HG03025 (cell line): ENCODE results near the gene RICTOR.

ENCODE experiments used
- ATAC-seq: cut with Tn5 transposase; IDR thresholded peaks from one replicate; pipeline ENCODE4 v1.9.1; 2021; ENCODE audit warnings: mild to moderate bottlenecking, moderate library complexity; ENCODE audit not compliant: unreplicated experiment, low FRiP score

The RICTOR gene

GRCh38 chr5:38948501-38948900 is 125.7 kb downstream of the RICTOR start:
- no peak for ATAC-seq

- ATAC-seq = no peak
Observed at GRCh38 chr5:38944282-38944681, 129.9 kb downstream of the RICTOR start.

GRCh38 chr5:38941912-38942311 is 132.3 kb downstream of the RICTOR start:
- no peak for ATAC-seq

GRCh38 chr5:38940230-38940858 is 133.9 kb downstream of the RICTOR start:
- no peak for ATAC-seq

GRCh38 chr5:38938973-38939372 is 135.2 kb downstream of the RICTOR start:
- no peak for ATAC-seq

GRCh38 chr5:38938424-38938823 is 135.8 kb downstream of the RICTOR start:
- no peak for ATAC-seq

GRCh38 chr5:38936269-38936668 is 137.9 kb downstream of the RICTOR start:
- ATAC-seq = no peak

GRCh38 chr5:38935437-38935836 is 138.8 kb downstream of the RICTOR start:
- no peak for ATAC-seq

- ATAC-seq = no peak
Observed at GRCh38 chr5:38932854-38933408, 141.3 kb downstream of the RICTOR start.

GRCh38 chr5:38931731-38932130 is 142.5 kb downstream of the RICTOR start:
- ATAC-seq = no peak

- no peak for ATAC-seq
Observed at GRCh38 chr5:38929838-38930237, 144.4 kb downstream of the RICTOR start.

GRCh38 chr5:38927470-38927869 is 146.7 kb downstream of the RICTOR start:
- ATAC-seq = no peak

- ATAC-seq = no peak
Observed at GRCh38 chr5:38926121-38926520, 148.1 kb downstream of the RICTOR start.

GRCh38 chr5:38925154-38925925 is 148.9 kb downstream of the RICTOR start:
- ATAC-seq = no peak

- no peak for ATAC-seq
Observed at GRCh38 chr5:38923661-38924451, 150.3 kb downstream of the RICTOR start.

GRCh38 chr5:38922199-38922598 is 152.0 kb downstream of the RICTOR start:
- ATAC-seq = no peak

GRCh38 chr5:38921174-38921573 is 153.0 kb downstream of the RICTOR start:
- ATAC-seq = no peak

GRCh38 chr5:38916802-38917201 is 157.4 kb downstream of the RICTOR start:
- ATAC-seq = no peak

- no peak for ATAC-seq
Observed at GRCh38 chr5:38913714-38914113, 160.5 kb downstream of the RICTOR start.

- ATAC-seq = no peak
Observed at GRCh38 chr5:38911933-38912332, 162.3 kb downstream of the RICTOR start.

GRCh38 chr5:38906503-38906902 is 167.7 kb downstream of the RICTOR start:
- no peak for ATAC-seq
